GM19043 (cell line): ENCODE data around the gene BGN.

Experiments used
- ATAC-seq: cut with Tn5 transposase; IDR thresholded peaks from one replicate; pipeline ENCODE4 v1.9.1; 2021; ENCODE audit warnings: low read depth; ENCODE audit not compliant: unreplicated experiment

The BGN gene

GRCh38 chrX:153557618-153558355 lies 63.0 kb downstream of the BGN start:
- ATAC-seq = no peak
